ENCODE measurements around the gene NTM. TPM values are rescaled to one million over a fixed set of nuclear protein-coding genes. Genes with fewer than 3 reads are reported as not detected.

NTM gene
- total and polyA plus RNA-seq, 2 of the 8 experiments (the other 6 are each of a cell fraction or from before 2014, with no cell fraction given), result 13.4 to 20.0 TPM

DNA sequence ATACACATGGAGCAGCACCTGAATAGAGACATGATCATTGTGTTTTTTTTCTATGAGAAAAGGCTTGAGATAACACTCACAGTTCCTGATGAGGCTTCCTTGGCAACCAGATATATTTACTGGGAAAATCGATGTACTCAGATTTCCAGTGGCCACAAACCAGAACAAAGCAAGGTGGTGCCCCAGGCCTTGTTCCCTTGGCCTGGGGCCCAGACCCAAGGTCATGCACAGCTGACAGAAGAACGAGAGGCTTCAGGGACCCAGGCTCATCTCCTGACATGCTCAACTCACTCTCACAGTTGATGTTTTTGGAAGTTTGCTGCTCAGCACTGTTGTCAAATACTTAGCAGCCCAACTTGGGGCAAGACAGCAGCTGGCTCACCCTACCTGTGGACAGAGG, 281.8 kb downstream of the NTM start:
- Histone ChIP-seq H3K79me2 (ENCODE audit: control insufficient read depth in 1 of 2, insufficient read depth in 2 of 2, low read length in 2 of 2) (no peaks in the 10 kb centered on the region), H3K9ac (replicated peaks in 1 of 4; ENCODE audit: extremely low read depth in 1 of 4, low read depth in 3 of 4, low read length in 3 of 4) (no peak overlapping the region), H3K23ac (ENCODE audit: insufficient read length) (no peak overlapping the region), H2BK12ac (ENCODE audit: low read depth, low read length) (peak overlapping the region; percentile 42; the same call in 1 of the 2 replicates), H3K23me2 (ENCODE audit: low read depth, low read length) (no peaks in the 10 kb centered on the region), H3K79me1 (ENCODE audit: low read depth, low read length) (no peaks in the 10 kb centered on the region; the same call in 1 of the 2 replicates), H3K18ac (ENCODE audit: extremely low read depth, low read length) (peak overlapping the region; percentile 43; the same call in 1 of the 2 replicates), H3K56ac (replicated peaks; ENCODE audit: insufficient read length, low read depth, low read length) (no peak overlapping the region), H2BK120ac (replicated peaks; ENCODE audit: low read depth, low read length) (peak overlapping the region; percentile 45), H3K4ac (replicated peaks; ENCODE audit: insufficient read length, low read depth, low read length) (peak overlapping the region; percentile 20), H2BK15ac (ENCODE audit: low read length) (peak overlapping the region; percentile 65; the same call in 1 of the 2 replicates), H4K8ac (ENCODE audit: extremely low read depth, insufficient read depth, low read length) (no peak overlapping the region), H4K20me1 (replicated peaks in 1 of 2; ENCODE audit: control insufficient read depth in 1 of 2, insufficient read depth in 2 of 2, low read length in 2 of 2) (no peaks in the 10 kb centered on the region), H3K9me3 (ENCODE audit: insufficient read depth in 2 of 2, low read depth in 1 of 2, low read length in 1 of 2) (no peaks in the 10 kb centered on the region), H2BK20ac (ENCODE audit: low read length) (peak overlapping the region; percentile 41; the same call in 1 of the 2 replicates), H3K27me3 (replicated peaks in 1 of 4; ENCODE audit: control insufficient read depth in 3 of 4, extremely low read depth in 1 of 4, insufficient read depth in 3 of 4, low read length in 3 of 4) (no peaks in the 10 kb centered on the region), H3K14ac (ENCODE audit: insufficient read length) (no peak overlapping the region), H3K27ac (ENCODE audit: low read depth, low read length) (no peak overlapping the region), H3K4me1 (replicated peaks in 1 of 4; ENCODE audit: control insufficient read depth in 3 of 4, insufficient read depth in 4 of 4, low read length in 3 of 4) (peaks cover 13 to 35% (median 26%) of the 10 kb centered on the region in 4 experiments; a peak in 5 of 7 replicates), H2AFZ (ENCODE audit: low read length) (no peak overlapping the region), H3K4me2 (ENCODE audit: insufficient read depth in 1 of 2, low read depth in 2 of 2, low read length in 2 of 2) (no peak overlapping the region), H4K5ac (ENCODE audit: insufficient read length, low read depth, low read length) (no peak overlapping the region), H2BK5ac (ENCODE audit: low read depth, low read length) (peak overlapping the region; percentile 14; the same call in 1 of the 2 replicates), H4K91ac (replicated peaks; ENCODE audit: insufficient read length, low read length) (peak overlapping the region; percentile 61), H3K36me3 (ENCODE audit: control insufficient read depth in 2 of 4, insufficient read depth in 4 of 4, low read length in 3 of 4) (no peaks in the 10 kb centered on the region), H3K4me3 (ENCODE audit: extremely low read depth in 1 of 4, insufficient read depth in 2 of 4, low read depth in 3 of 4, low read length in 4 of 4) (no peak overlapping the region), H2AK5ac (ENCODE audit: low read depth, low read length) (0 out of 2 replicates have a peak overlapping the region, but pooled peaks have one; percentile 46)
- ChIA-PET CTCF (ENCODE audit: partially characterized antibody) (interaction anchor here (0.7 to 31.3 kb wide), 6 partner anchors 10 to 71 kb away, joined by 3 to 1023 read pairs (median 3); no protein-coding TSS in a partner anchor), POLR2A (ENCODE audit: partially characterized antibody) (no interaction called here)
- no peak for DNase-seq (ENCODE audit: low read depth in 1 of 2, low spot score in 2 of 2)
- no peak for FAIRE-seq
- WGBS, 2 experiments (ENCODE audit: extremely low coverage in 1 of 2, insufficient coverage in 1 of 2, insufficient read length in 1 of 2, insufficient replicate concordance in 2 of 2, low coverage in 1 of 2, low lambda C conversion rate in 2 of 2, missing lambda C conversion rate in 1 of 2), result 84% methylated on average over 2 of the region's 2 CpGs; no CpG with 5 or more reads in 1 of the 2 experiments
- TF ChIP-seq SP4 (IDR thresholded peaks at IDR 0.05; ENCODE audit: low read length) (no peak), RNF2 (IDR thresholded peaks at IDR 0.05; ENCODE audit: borderline replicate concordance, low read depth, low read length, missing control alignments, poor library complexity, severe bottlenecking) (no peak), EGR1 (IDR thresholded peaks at IDR 0.05; ENCODE audit: borderline replicate concordance, low read depth, low read length) (no peak), SIRT6 (IDR thresholded peaks at IDR 0.05; ENCODE audit: low read length) (no peak), TAF7 (optimal IDR thresholded peaks at IDR 0.05; ENCODE audit: borderline replicate concordance, low read depth, low read length) (no peak), YY1 (IDR thresholded peaks at IDR 0.05; ENCODE audit: low read depth, low read length) (no peak)
- TF ChIP-seq, protein P1, sequence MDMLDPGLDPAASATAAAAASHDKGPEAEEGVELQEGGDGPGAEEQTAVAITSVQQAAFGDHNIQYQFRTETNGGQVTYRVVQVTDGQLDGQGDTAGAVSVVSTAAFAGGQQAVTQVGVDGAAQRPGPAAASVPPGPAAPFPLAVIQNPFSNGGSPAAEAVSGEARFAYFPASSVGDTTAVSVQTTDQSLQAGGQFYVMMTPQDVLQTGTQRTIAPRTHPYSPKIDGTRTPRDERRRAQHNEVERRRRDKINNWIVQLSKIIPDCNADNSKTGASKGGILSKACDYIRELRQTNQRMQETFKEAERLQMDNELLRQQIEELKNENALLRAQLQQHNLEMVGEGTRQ (IDR thresholded peaks at IDR 0.05; ENCODE audit: low read length), result no peak
